ENCODE results near the gene SOX2. TPM values are rescaled to one million over a fixed set of nuclear protein-coding genes. Genes with fewer than 3 reads are reported as not detected.

The SOX2 gene
- total RNA-seq, 1 experiment from 2014 or later: 0.39 TPM

- DNase-seq (ENCODE audit: low read depth, low spot score) (no peak), ATAC-seq (no peak)
- Histone ChIP-seq H3K36me3 (ENCODE audit: control insufficient read depth, insufficient read depth, low read length) (no peaks in the 10 kb centered on the region), H3K27me3 (ENCODE audit: control insufficient read depth, insufficient read depth, low read length) (no peaks in the 10 kb centered on the region), H3K4me3 (ENCODE audit: low read depth in 2 of 2, low read length in 2 of 2) (no peak overlapping the region), H3K4me1 (ENCODE audit: control insufficient read depth, insufficient read depth, low read length) (no peaks in the 10 kb centered on the region), H3K27ac (ENCODE audit: low read length) (no peak overlapping the region), H3K9me3 (ENCODE audit: control insufficient read depth, insufficient read depth, low read depth, low read length) (no peaks in the 10 kb centered on the region)
- TF ChIP-seq TCF7L2 (IDR thresholded peaks at IDR 0.05; ENCODE audit: low read depth, low read length) (no peak), POLR2AphosphoS5 (IDR thresholded peaks at IDR 0.05; ENCODE audit: low read depth, low read length) (no peak), REST (IDR thresholded peaks at IDR 0.05; ENCODE audit: insufficient read depth in 1 of 2, low read depth in 2 of 2, low read length in 1 of 2) (no peak)
- BruUV-seq (replicated peaks): no TSS peak
- intact Hi-C loops (cut with micrococcal nuclease; ENCODE audit: unreplicated experiment) (no loop called here), in situ Hi-C loops (cut with HindIII; ENCODE audit: low pct_unique_long_range_greater_than_20kb, low sequenced_read_pairs) (no loop called here)
- POLR2A ChIA-PET: no interaction called here
- CTCF ChIA-PET: no interaction called here
These were observed 19.2 kb upstream of the SOX2 start for GRCh38 chr3:181692311-181693145.

- intact Hi-C loops (cut with micrococcal nuclease; ENCODE audit: unreplicated experiment) (no loop called here), in situ Hi-C loops (cut with HindIII; ENCODE audit: low pct_unique_long_range_greater_than_20kb, low sequenced_read_pairs) (no loop called here)
- ChIA-PET POLR2A (no interaction called here), CTCF (no interaction called here)
- Histone ChIP-seq H3K27ac (ENCODE audit: low read length) (no peak overlapping the region), H3K4me3 (ENCODE audit: low read depth in 2 of 2, low read length in 2 of 2) (no peak overlapping the region), H3K9me3 (ENCODE audit: control insufficient read depth, insufficient read depth, low read depth, low read length) (no peaks in the 10 kb centered on the region), H3K36me3 (ENCODE audit: control insufficient read depth, insufficient read depth, low read length) (no peaks in the 10 kb centered on the region), H3K4me1 (ENCODE audit: control insufficient read depth, insufficient read depth, low read length) (no peaks in the 10 kb centered on the region), H3K27me3 (ENCODE audit: control insufficient read depth, insufficient read depth, low read length) (no peaks in the 10 kb centered on the region)
- BruUV-seq (replicated peaks): no TSS peak
- no peak for TF ChIP-seq SIN3A (IDR thresholded peaks at IDR 0.05; ENCODE audit: borderline replicate concordance, insufficient read depth, low read depth, low read length)
- TF ChIP-seq POLR2AphosphoS5 (IDR thresholded peaks at IDR 0.05; ENCODE audit: low read depth, low read length): no peak
- TF ChIP-seq CTCF (IDR thresholded peaks at IDR 0.05): no peak
- TF ChIP-seq REST (IDR thresholded peaks at IDR 0.05; ENCODE audit: insufficient read depth in 1 of 2, low read depth in 2 of 2, low read length in 1 of 2): no peak
- TF ChIP-seq TCF7L2 (IDR thresholded peaks at IDR 0.05; ENCODE audit: low read depth, low read length): no peak
- no peak for DNase-seq (ENCODE audit: low read depth, low spot score)
- no peak for ATAC-seq
These were observed 18.4 kb upstream of the SOX2 start for GRCh38 chr3:181693280-181693679.
